Breast epithelium (tissue), 4 donors: ENCODE results near the gene THOC6. TPM values are rescaled to one million over a fixed set of nuclear protein-coding genes. Genes with fewer than 3 reads are reported as not detected.

Source experiments
- DNase-seq, 2 donors: peaks; one replicate each; pipeline ENCODE4 v3.0.0-alpha.2; 2019; ENCODE audit warnings: low spot score in 2 of 2
- H3K27ac ChIP-seq, 2 donors: fragments of 200-600 bp; sonication (generic) in 1 of 2; one replicate each; pipeline ENCODE4 v1.5.1; 2016 to 2019; ENCODE audit warnings: mild to moderate bottlenecking in 1 of 2
- H3K27me3 ChIP-seq, 2 donors: fragments of 200-600 bp; sonication (generic) in 1 of 2; one replicate each; pipeline versions ENCODE4 v1.5.1 to v1.6.0; 2017 to 2019; ENCODE audit warnings: control low read depth in 1 of 2, mild to moderate bottlenecking in 1 of 2
- H3K36me3 ChIP-seq: fragments of 200-600 bp; one replicate; pipeline ENCODE4 v1.5.1; 2019
- H3K4me1 ChIP-seq, 2 donors: fragments of 200-600 bp; sonication (generic); one replicate each; pipeline ENCODE4 v1.5.1; 2016 to 2019; ENCODE audit warnings: control low read depth in 1 of 2
- H3K4me3 ChIP-seq, 3 donors: fragments of 200-600 bp; sonication (generic); 1 replicate in 2 of 3; 2 replicates in 1 of 3; pipeline ENCODE4 v1.5.1; 2016 to 2019; ENCODE audit warnings: mild to moderate bottlenecking in 3 of 3, moderate library complexity in 2 of 3
- H3K9me3 ChIP-seq, 2 donors: fragments of 200-600 bp; sonication (generic) in 1 of 2; one replicate each; pipeline ENCODE4 v1.5.1; 2016 to 2019; ENCODE audit warnings: control low read depth in 1 of 2
- CTCF ChIP-seq, 3 donors: fragments of 450-650 bp; IDR thresholded peaks; one replicate each; pipeline ENCODE4 v1.5.1; 2016 to 2017; ENCODE audit warnings: antibody characterized with exemption in 3 of 3, mild to moderate bottlenecking in 3 of 3, moderate library complexity in 3 of 3
- POLR2A ChIP-seq: fragments of 450-650 bp; IDR thresholded peaks from one replicate; pipeline ENCODE4 v1.6.1; 2016; ENCODE audit warnings: antibody characterized with exemption, mild to moderate bottlenecking, moderate library complexity
- POLR2AphosphoS5 ChIP-seq, 3 donors: sonication (generic); formaldehyde crosslinking; IDR thresholded peaks; one replicate each; pipeline ENCODE4 v1.6.1; 2017; ENCODE audit warnings: antibody characterized with exemption in 3 of 3
- intact Hi-C: fragments of 100-400 bp; cut with DNase I; formaldehyde crosslinking; loops from one replicate; pipeline ENCODE4 v1.15.1; 2023; ENCODE audit warnings: low total_unique reads
- total RNA-seq, 3 donors: library from RNA; depleted of rRNA; stranded (reverse); fragments of >200 nt; gene quantifications; one replicate each; pipeline ENCODE4 v1.1.0, GENCODE V29; 2016

Gene THOC6
- total RNA-seq, 3 donors from 2014 or later: 15.5 to 26.1 (median 18.4) TPM

GRCh38 chr16:3010510-3010909, 13.3 kb upstream of the THOC6 start:
- no peak overlapping the region for H3K4me3 ChIP-seq
- no peak for DNase-seq
- H3K9me3 ChIP-seq: no peaks in the 10 kb centered on the region
- peaks cover 0 to 31% of the 10 kb centered on the region in 2 donors for H3K27me3 ChIP-seq
- intact Hi-C loops: no loop called here
- H3K4me1 ChIP-seq: no peaks in the 10 kb centered on the region
- H3K36me3 ChIP-seq: no peaks in the 10 kb centered on the region
- peak overlapping the region; percentile 23 to 65 for H3K27ac ChIP-seq
- TF ChIP-seq POLR2AphosphoS5 (IDR thresholded peaks at IDR 0.05): no peak
- TF ChIP-seq CTCF (IDR thresholded peaks at IDR 0.05): no peak
- no peak for TF ChIP-seq POLR2A

GRCh38 chr16:3012246-3012645, 11.6 kb upstream of the THOC6 start:
- Histone ChIP-seq H3K9me3 (no peaks in the 10 kb centered on the region), H3K36me3 (no peaks in the 10 kb centered on the region), H3K27me3 (peaks cover 0 to 30% of the 10 kb centered on the region in 2 donors), H3K4me1 (no peaks in the 10 kb centered on the region), H3K4me3 (no peak overlapping the region), H3K27ac (no peak overlapping the region)
- intact Hi-C loops: no loop called here
- no peak for TF ChIP-seq POLR2A
- no peak for TF ChIP-seq POLR2AphosphoS5 (IDR thresholded peaks at IDR 0.05)
- TF ChIP-seq CTCF (IDR thresholded peaks at IDR 0.05): no peak
- no peak for DNase-seq

- H3K9me3 ChIP-seq: no peaks in the 10 kb centered on the region
- intact Hi-C loops: no loop called here
- H3K4me1 ChIP-seq: no peaks in the 10 kb centered on the region
- peak in 1 of 2 donors; percentile 73 for DNase-seq
- H3K4me3 ChIP-seq: no peak within 1 kb of the TSS
- TF ChIP-seq POLR2A (no peak), CTCF (IDR thresholded peaks at IDR 0.05) (no peak), POLR2AphosphoS5 (IDR thresholded peaks at IDR 0.05) (no peak)
- no peak within 1 kb of the TSS for H3K27ac ChIP-seq
- H3K27me3 ChIP-seq: peaks cover under 1 to 36% of the 10 kb centered on the region in 2 donors
- no peaks in the 10 kb centered on the region for H3K36me3 ChIP-seq
Measured at GRCh38 chr16:3012828-3013420, 10.9 kb upstream of the THOC6 start, which contains the start of gene CLDN9. TSS of gene CLDN9 (plus strand) at chr16:3012923. CDS start at chr16:3013363, 440 bp downstream.

GRCh38 chr16:3013491-3013951, 10.3 kb upstream of the THOC6 start:
- no peak overlapping the region for H3K27ac ChIP-seq
- H3K36me3 ChIP-seq: no peaks in the 10 kb centered on the region
- DNase-seq: no peak
- intact Hi-C loops: no loop called here
- no peak overlapping the region for H3K4me3 ChIP-seq
- H3K27me3 ChIP-seq: peaks cover 3 to 40% of the 10 kb centered on the region in 2 donors
- no peaks in the 10 kb centered on the region for H3K4me1 ChIP-seq
- no peak for TF ChIP-seq POLR2A
- TF ChIP-seq CTCF (IDR thresholded peaks at IDR 0.05): no peak
- TF ChIP-seq POLR2AphosphoS5 (IDR thresholded peaks at IDR 0.05): no peak
- H3K9me3 ChIP-seq: no peaks in the 10 kb centered on the region

DNA sequence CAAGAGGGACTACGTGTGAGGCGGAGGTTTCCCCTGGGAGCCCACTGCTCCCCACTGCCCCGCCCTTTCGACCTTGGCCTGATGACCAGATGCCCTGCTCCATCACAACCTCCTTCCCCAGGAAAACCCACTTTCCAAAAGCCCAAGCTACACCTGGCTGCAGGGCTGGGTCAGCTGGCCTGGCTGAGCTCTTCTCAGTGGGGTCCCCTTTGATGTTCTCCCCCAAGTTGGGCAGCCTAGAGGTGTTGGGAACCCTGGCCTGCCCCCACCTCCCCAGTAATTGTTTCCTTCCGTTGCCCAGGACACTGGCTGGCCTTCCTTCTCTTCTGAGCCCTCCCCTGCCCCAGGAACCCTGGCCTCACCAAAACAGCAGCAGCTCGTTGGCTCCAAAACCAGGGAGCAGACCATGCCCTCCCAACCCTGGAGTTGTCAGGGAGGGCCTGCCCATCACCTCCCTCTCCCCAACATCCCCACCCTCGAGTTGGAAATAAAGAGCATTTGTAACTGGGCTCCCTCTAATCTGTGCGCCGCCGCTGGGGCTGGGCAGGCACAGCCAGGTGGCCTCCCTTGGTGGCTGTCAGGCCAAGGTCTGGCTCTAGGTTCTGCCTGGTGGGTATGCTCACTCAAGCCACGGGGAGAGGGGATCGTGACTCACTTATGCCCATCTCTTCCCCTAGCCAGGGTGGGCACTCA, 9.7 kb upstream of the THOC6 start:
- H3K27ac ChIP-seq: no peak overlapping the region
- H3K4me3 ChIP-seq: no peak overlapping the region
- H3K9me3 ChIP-seq: no peaks in the 10 kb centered on the region
- peaks cover 3 to 40% of the 10 kb centered on the region in 2 donors for H3K27me3 ChIP-seq
- intact Hi-C loops: no loop called here
- no peak for DNase-seq
- H3K4me1 ChIP-seq: no peaks in the 10 kb centered on the region
- no peaks in the 10 kb centered on the region for H3K36me3 ChIP-seq
- TF ChIP-seq POLR2A (no peak), POLR2AphosphoS5 (IDR thresholded peaks at IDR 0.05) (no peak)
